Uterus (tissue), 2 donors: ENCODE data around the gene ADGRG6.

ENCODE experiments used
- POLR2A ChIP-seq, 2 donors: fragments of 450-650 bp; IDR thresholded peaks; one replicate each; pipeline ENCODE4 v1.6.1; 2016; ENCODE audit warnings: antibody characterized with exemption in 2 of 2, mild to moderate bottlenecking in 1 of 2, moderate library complexity in 1 of 2
- TF ChIP-seq, protein P1 (sequence below), 4 experiments: fragments of 200-600 bp in 2 of 4; fragments of 450-650 bp in 2 of 4; sonication (generic) in 2 of 4; IDR thresholded peaks; one replicate each; pipeline ENCODE4 v1.5.1; 2016 to 2019; ENCODE audit warnings: antibody characterized with exemption in 4 of 4, mild to moderate bottlenecking in 2 of 4, moderate library complexity in 1 of 4

DNA sequence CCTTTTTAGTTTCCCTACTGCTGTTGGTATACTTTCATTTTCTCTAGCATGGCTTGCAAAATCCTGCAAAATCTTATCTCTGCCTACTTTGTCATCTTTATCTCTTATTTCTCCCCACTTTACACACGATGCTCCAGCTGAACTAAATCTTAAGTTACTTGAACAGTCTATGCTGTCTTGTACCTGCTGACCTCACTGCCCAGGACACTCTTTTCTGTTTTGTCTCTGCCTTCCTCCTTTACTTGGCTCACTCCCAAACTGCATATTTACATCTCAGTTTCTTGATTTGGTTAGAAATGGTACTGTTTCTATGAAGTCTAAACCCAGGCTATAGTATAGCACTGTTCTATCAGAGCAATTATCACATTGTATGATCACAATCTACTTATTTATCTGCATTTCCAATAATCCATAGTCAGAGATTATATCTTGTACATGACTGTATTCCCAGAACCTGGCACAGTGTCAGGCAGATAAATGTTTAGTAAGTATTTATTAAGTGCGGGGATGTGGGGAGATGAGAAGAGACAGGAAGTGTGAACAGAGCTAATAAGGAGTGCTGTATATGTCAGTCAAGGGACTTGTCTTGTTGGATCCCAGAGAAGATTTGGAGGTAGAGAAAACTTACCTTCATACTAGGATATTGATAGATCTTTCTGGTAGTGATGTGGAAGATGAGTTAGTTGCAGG lies 57.6 kb downstream of the ADGRG6 start:
- TF ChIP-seq, protein P1, sequence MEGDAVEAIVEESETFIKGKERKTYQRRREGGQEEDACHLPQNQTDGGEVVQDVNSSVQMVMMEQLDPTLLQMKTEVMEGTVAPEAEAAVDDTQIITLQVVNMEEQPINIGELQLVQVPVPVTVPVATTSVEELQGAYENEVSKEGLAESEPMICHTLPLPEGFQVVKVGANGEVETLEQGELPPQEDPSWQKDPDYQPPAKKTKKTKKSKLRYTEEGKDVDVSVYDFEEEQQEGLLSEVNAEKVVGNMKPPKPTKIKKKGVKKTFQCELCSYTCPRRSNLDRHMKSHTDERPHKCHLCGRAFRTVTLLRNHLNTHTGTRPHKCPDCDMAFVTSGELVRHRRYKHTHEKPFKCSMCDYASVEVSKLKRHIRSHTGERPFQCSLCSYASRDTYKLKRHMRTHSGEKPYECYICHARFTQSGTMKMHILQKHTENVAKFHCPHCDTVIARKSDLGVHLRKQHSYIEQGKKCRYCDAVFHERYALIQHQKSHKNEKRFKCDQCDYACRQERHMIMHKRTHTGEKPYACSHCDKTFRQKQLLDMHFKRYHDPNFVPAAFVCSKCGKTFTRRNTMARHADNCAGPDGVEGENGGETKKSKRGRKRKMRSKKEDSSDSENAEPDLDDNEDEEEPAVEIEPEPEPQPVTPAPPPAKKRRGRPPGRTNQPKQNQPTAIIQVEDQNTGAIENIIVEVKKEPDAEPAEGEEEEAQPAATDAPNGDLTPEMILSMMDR (IDR thresholded peaks at IDR 0.05): no peak
- TF ChIP-seq POLR2A (IDR thresholded peaks at IDR 0.05): no peak
